Measurements from ENCODE around the gene CARS1. TPM values are rescaled to one million over a fixed set of nuclear protein-coding genes. Genes with fewer than 3 reads are reported as not detected.

Gene CARS1
- total RNA-seq, 4 donors from 2014 or later: 40.6 to 69.7 (median 57.8) TPM

DNA sequence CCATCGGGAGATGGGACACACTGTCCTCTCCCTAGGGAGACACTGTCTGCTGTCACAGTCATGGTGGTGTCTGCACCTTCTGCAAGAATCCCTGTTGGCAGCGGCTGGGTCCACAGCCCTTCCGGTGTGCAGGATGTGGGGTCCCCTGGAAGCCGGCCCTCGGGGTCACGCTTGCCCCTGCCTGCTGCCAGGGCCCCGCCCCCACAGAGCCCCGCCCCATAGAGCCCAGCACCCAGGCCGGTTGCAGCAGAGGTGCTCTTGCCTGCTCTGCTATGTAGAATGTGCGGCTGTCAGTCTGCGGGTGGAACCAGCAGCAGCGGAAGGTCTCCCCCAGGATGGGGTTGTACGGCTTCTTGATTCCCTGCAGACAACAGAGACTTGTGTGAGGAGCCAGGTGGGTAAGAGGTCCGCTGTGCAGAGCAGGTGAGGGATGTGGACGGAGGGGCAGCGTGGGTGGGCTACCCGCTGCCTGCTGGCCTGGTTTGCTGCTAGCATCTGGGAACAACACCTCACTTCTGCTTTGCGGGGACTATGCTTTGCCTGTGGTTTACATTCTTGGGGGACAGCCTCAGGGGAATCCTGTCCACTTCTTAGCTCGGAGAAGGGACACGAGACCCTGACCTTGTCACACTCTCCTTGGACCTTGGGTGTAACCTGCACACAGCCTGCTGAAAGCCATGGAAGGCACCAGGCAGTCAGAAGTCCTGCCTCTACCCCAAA, 44.9 kb upstream of the CARS1 start:
- DNase-seq (ENCODE audit: low spot score) (no peak), ATAC-seq (ENCODE audit: low FRiP score) (no peak)
- TF ChIP-seq CTCF (IDR thresholded peaks at IDR 0.05): no peak

- DNase-seq (ENCODE audit: low spot score): no peak
- TF ChIP-seq CTCF (IDR thresholded peaks at IDR 0.05): no peak
- no peak for ATAC-seq (ENCODE audit: low FRiP score)
Measured at GRCh38 chr11:3099178-3099577, 42.0 kb upstream of the CARS1 start.

DNA sequence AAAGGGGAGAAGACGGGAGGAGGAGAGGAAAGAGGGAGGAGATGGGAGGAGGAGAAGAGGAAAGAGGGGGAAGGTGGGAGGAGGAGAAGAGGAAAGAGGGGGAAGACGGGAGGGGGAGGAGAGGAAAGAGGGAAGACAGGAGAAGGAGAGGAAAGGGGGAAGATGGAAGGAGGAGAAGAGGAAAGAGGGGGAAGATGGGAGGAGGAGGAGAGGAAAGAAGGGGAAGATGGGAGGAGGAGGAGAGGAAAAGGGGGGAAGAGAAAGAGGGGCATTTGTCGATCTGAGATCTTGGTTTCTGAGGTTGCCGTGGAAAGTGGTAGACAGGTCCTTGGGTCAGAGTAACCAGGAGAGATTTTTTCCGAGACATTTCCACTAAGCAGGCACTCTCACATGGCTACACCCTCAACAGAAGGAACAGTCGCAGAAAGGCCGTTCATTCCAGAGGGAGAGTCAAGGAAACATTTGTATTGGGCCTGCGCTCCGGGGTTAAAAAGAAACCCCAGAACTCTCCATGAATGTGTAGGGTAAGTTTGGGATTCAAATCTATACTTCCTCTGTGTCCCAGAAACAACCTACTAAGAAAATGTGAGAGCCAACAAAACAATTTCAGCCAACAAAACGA, 39.8 kb upstream of the CARS1 start:
- DNase-seq (ENCODE audit: low spot score): peak; percentile 3
- ATAC-seq (ENCODE audit: low FRiP score): no peak
- TF ChIP-seq CTCF (IDR thresholded peaks at IDR 0.05): no peak

GRCh38 chr11:3095712-3096361, 38.6 kb upstream of the CARS1 start:
- no peak for ATAC-seq (ENCODE audit: low FRiP score)
- no peak for TF ChIP-seq CTCF (IDR thresholded peaks at IDR 0.05)
- peak; percentile 20 for DNase-seq (ENCODE audit: low spot score)

DNA sequence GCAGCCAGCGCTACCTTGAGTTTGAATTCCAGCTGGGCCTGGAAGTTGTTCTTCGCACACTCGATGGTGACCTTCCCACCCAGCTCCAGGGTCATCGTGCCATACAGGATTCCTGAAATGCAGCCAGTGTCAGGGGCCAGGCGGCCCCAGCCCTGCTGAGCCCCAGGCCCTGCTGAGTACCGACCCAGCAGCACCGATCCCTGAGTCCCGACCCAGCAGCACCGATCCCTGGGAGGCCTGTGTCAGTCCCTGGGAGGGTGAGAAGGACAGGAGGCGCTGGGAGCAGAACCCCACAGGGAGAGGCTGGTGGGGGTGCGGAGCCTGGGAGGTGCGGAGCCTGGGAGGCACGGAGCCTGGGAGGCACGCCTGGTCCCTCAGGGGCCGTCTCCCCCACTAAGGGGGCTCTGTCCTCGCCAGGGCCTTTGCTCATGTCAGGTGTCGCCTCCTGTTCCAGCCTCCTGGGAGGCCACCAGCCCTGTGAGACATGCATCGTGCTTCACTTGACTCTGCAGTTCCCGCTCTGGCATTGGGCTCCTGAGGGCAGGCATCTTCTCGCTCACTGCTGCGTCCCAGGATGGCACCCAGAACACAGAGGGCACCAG, 37.1 kb upstream of the CARS1 start:
- DNase-seq (ENCODE audit: low spot score) (no peak), ATAC-seq (ENCODE audit: low FRiP score) (no peak)
- no peak for TF ChIP-seq CTCF (IDR thresholded peaks at IDR 0.05)

GRCh38 chr11:3093281-3094191, 36.3 kb upstream of the CARS1 start:
- DNase-seq (ENCODE audit: low spot score): no peak
- no peak for TF ChIP-seq CTCF (IDR thresholded peaks at IDR 0.05)
- no peak for ATAC-seq (ENCODE audit: low FRiP score)
